ENCODE data around the gene COX10.

Gene COX10

GRCh38 chr17:14198013-14198412 lies 128.7 kb downstream of the COX10 start:
- DNase-seq (ENCODE audit: low spot score), result no peak
- no peak overlapping the region for H3K27ac ChIP-seq (ENCODE audit: poor library complexity, severe bottlenecking)
- no peak for TF ChIP-seq CTCF (IDR thresholded peaks at IDR 0.05; ENCODE audit: poor library complexity, severe bottlenecking)

GRCh38 chr17:14198575-14198974 lies 129.3 kb downstream of the COX10 start:
- no peak overlapping the region for H3K27ac ChIP-seq (ENCODE audit: poor library complexity, severe bottlenecking)
- H3K4me3 ChIP-seq (ENCODE audit: severe bottlenecking), result no peak overlapping the region
- DNase-seq (ENCODE audit: low spot score) (no peak), ATAC-seq (ENCODE audit: low read depth) (no peak)
- TF ChIP-seq CTCF (IDR thresholded peaks at IDR 0.05; ENCODE audit: poor library complexity, severe bottlenecking), result no peak
- no peaks in the 10 kb centered on the region for H3K4me1 ChIP-seq (ENCODE audit: insufficient read depth, poor library complexity, severe bottlenecking)
- no peaks in the 10 kb centered on the region for H3K27me3 ChIP-seq (ENCODE audit: insufficient read depth, poor library complexity, severe bottlenecking)
- no peaks in the 10 kb centered on the region for H3K9me3 ChIP-seq (ENCODE audit: severe bottlenecking)
- no peaks in the 10 kb centered on the region for H3K36me3 ChIP-seq (ENCODE audit: low read depth)

More at GRCh38 chr17:14198013-14198412, 128.7 kb downstream of the COX10 start:
- ATAC-seq (ENCODE audit: low read depth), result no peak
- Histone ChIP-seq H3K36me3 (ENCODE audit: low read depth) (no peaks in the 10 kb centered on the region), H3K4me3 (ENCODE audit: severe bottlenecking) (no peak overlapping the region), H3K4me1 (ENCODE audit: insufficient read depth, poor library complexity, severe bottlenecking) (no peaks in the 10 kb centered on the region), H3K27me3 (ENCODE audit: insufficient read depth, poor library complexity, severe bottlenecking) (no peaks in the 10 kb centered on the region), H3K9me3 (ENCODE audit: severe bottlenecking) (no peaks in the 10 kb centered on the region)

GRCh38 chr17:14199601-14200000 lies 130.3 kb downstream of the COX10 start:
- ATAC-seq (ENCODE audit: low read depth), result no peak
- no peak for DNase-seq (ENCODE audit: low spot score)
- TF ChIP-seq CTCF (IDR thresholded peaks at IDR 0.05; ENCODE audit: poor library complexity, severe bottlenecking), result no peak

GRCh38 chr17:14200354-14200753 lies 131.1 kb downstream of the COX10 start:
- no peak for DNase-seq (ENCODE audit: low spot score)
- Histone ChIP-seq H3K36me3 (ENCODE audit: low read depth) (no peaks in the 10 kb centered on the region), H3K4me1 (ENCODE audit: insufficient read depth, poor library complexity, severe bottlenecking) (no peaks in the 10 kb centered on the region), H3K27me3 (ENCODE audit: insufficient read depth, poor library complexity, severe bottlenecking) (no peaks in the 10 kb centered on the region), H3K4me3 (ENCODE audit: severe bottlenecking) (no peak overlapping the region), H3K9me3 (ENCODE audit: severe bottlenecking) (no peaks in the 10 kb centered on the region), H3K27ac (ENCODE audit: poor library complexity, severe bottlenecking) (no peak overlapping the region)
- TF ChIP-seq CTCF (IDR thresholded peaks at IDR 0.05; ENCODE audit: poor library complexity, severe bottlenecking), result no peak
- ATAC-seq (ENCODE audit: low read depth), result no peak

More at GRCh38 chr17:14199601-14200000, 130.3 kb downstream of the COX10 start:
- H3K4me1 ChIP-seq (ENCODE audit: insufficient read depth, poor library complexity, severe bottlenecking), result no peaks in the 10 kb centered on the region
- H3K27me3 ChIP-seq (ENCODE audit: insufficient read depth, poor library complexity, severe bottlenecking), result no peaks in the 10 kb centered on the region
- no peaks in the 10 kb centered on the region for H3K36me3 ChIP-seq (ENCODE audit: low read depth)
- H3K27ac ChIP-seq (ENCODE audit: poor library complexity, severe bottlenecking), result no peak overlapping the region
- no peak overlapping the region for H3K4me3 ChIP-seq (ENCODE audit: severe bottlenecking)
- H3K9me3 ChIP-seq (ENCODE audit: severe bottlenecking), result no peaks in the 10 kb centered on the region

GRCh38 chr17:14201021-14201987 lies 132.0 kb downstream of the COX10 start:
- peaks cover 6% of the 10 kb centered on the region for H3K4me1 ChIP-seq (ENCODE audit: insufficient read depth, poor library complexity, severe bottlenecking)
- no peak overlapping the region for H3K27ac ChIP-seq (ENCODE audit: poor library complexity, severe bottlenecking)
- H3K27me3 ChIP-seq (ENCODE audit: insufficient read depth, poor library complexity, severe bottlenecking), result no peaks in the 10 kb centered on the region
- no peaks in the 10 kb centered on the region for H3K36me3 ChIP-seq (ENCODE audit: low read depth)
- TF ChIP-seq CTCF (IDR thresholded peaks at IDR 0.05; ENCODE audit: poor library complexity, severe bottlenecking), result no peak
- H3K9me3 ChIP-seq (ENCODE audit: severe bottlenecking), result no peaks in the 10 kb centered on the region
- ATAC-seq (ENCODE audit: low read depth) (no peak), DNase-seq (ENCODE audit: low spot score) (no peak)
- H3K4me3 ChIP-seq (ENCODE audit: severe bottlenecking), result no peak overlapping the region

Data from RWPE2 (cell line).